DND-41 (cell line): ENCODE results near the gene TSPAN5.

Source experiments
- EZH2 ChIP-seq: IDR thresholded peaks from 3 replicates; pipeline ENCODE4 v1.6.1; 2012; ENCODE audit warnings: borderline replicate concordance, low read depth, mild to moderate bottlenecking, moderate library complexity, low read length, inconsistent platforms; ENCODE audit not compliant: severe bottlenecking
- TF ChIP-seq, protein P1 (sequence below): IDR thresholded peaks from 2 replicates; pipeline ENCODE4 v1.5.1; 2012; ENCODE audit warnings: borderline replicate concordance, low read length, moderate library complexity, mild to moderate bottlenecking; ENCODE audit not compliant: poor library complexity, severe bottlenecking; ENCODE audit errors: extremely low read depth

- TF ChIP-seq, protein P1, sequence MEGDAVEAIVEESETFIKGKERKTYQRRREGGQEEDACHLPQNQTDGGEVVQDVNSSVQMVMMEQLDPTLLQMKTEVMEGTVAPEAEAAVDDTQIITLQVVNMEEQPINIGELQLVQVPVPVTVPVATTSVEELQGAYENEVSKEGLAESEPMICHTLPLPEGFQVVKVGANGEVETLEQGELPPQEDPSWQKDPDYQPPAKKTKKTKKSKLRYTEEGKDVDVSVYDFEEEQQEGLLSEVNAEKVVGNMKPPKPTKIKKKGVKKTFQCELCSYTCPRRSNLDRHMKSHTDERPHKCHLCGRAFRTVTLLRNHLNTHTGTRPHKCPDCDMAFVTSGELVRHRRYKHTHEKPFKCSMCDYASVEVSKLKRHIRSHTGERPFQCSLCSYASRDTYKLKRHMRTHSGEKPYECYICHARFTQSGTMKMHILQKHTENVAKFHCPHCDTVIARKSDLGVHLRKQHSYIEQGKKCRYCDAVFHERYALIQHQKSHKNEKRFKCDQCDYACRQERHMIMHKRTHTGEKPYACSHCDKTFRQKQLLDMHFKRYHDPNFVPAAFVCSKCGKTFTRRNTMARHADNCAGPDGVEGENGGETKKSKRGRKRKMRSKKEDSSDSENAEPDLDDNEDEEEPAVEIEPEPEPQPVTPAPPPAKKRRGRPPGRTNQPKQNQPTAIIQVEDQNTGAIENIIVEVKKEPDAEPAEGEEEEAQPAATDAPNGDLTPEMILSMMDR: no peak
- TF ChIP-seq EZH2: no peak
These were observed 17.0 kb downstream of the TSPAN5 start for GRCh38 chr4:98641376-98641775.
